Choroid plexus epithelial cell (primary cell): Measurements from ENCODE around the gene FPR1.

Experiments
- DNase-seq: peaks from one replicate; pipeline ENCODE4 v3.0.0-alpha.2; 2010; ENCODE audit warnings: low read depth
- H3K4me3 ChIP-seq: 2 replicates; pipeline ENCODE4 v1.5.1; 2011; ENCODE audit warnings: low read depth, mild to moderate bottlenecking, control low read depth, low read length, moderate library complexity
- CTCF ChIP-seq: conservative IDR thresholded peaks from 2 replicates; pipeline ENCODE4 v1.5.1; 2011; ENCODE audit warnings: low read depth, mild to moderate bottlenecking, control low read depth, inconsistent platforms, low read length, moderate library complexity

The FPR1 gene

DNA sequence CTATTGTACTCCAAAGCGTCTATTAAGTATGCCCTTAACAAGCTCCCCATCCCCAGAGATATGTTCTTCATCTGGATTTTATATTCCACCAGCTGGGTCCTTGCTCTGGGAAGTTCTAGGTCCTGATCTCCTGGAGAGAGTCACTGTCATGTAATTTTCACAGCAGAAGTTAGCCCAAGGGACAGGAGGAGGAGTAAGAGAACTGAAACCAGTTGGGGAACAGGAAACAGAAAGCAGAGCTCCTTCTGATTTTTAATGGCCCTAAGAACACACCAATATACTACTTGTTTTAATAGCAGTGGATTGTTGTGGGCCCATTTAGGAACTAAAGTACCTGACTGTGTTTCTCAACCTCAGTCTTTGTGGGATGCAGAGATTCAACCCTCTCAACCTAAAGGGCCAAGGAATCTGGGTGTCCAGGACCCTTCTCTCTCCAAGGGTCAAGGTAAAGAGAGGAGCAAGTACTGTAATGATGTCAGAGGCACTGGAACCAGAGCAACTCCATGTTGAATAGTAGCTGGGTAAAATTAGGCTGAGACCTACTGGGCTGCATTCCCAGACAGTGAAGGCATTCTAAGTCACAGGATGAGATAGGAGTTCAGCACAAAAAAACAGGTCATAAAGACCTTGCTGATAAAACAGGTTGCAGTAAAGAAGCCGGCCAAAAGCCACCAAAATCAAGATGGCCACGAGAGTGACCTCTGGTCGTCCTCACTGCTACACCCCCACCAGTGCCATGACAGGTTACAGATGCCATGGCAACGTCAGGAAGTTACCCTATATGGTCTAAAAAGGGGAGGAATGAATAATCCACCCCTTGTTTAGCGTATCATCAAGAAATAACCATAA, 35.2 kb upstream of the FPR1 start:
- no peak for DNase-seq
- TF ChIP-seq CTCF, result no peak
- H3K4me3 ChIP-seq, result no peak overlapping the region

- H3K4me3 ChIP-seq, result no peak overlapping the region
- DNase-seq, result peak; percentile 94
- TF ChIP-seq CTCF, result no peak
Observed at GRCh38 chr19:51784922-51785690, 33.4 kb upstream of the FPR1 start.

- TF ChIP-seq CTCF, result no peak
- H3K4me3 ChIP-seq, result no peak overlapping the region
- DNase-seq, result no peak
Observed at GRCh38 chr19:51784109-51784785, 32.6 kb upstream of the FPR1 start.

DNA sequence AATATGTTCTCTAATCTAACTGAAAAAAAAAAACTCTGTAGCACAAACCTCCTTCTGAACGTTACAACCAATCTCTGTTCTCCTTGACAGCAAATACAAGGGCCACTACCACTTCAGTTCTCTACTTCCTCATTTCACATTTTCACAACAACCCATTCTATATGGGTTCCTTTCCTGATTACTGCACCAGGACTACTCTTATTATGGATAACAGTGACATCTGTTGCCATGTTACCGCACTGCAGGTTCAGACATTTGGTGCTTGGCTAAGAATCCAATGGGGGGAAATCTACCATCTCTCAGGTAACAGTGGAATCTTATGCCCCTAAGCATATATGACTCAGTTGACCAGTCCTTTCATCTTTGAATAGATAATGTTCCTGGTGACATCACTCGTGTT, 31.7 kb upstream of the FPR1 start:
- peak; percentile 62 for DNase-seq
- peak; percentile 52 for TF ChIP-seq CTCF
- no peak overlapping the region for H3K4me3 ChIP-seq

GRCh38 chr19:51781999-51782398, 30.3 kb upstream of the FPR1 start:
- no peak for DNase-seq
- no peak for TF ChIP-seq CTCF
- H3K4me3 ChIP-seq, result no peak overlapping the region

- no peak for TF ChIP-seq CTCF
- H3K4me3 ChIP-seq, result no peak overlapping the region
- DNase-seq, result no peak
Observed at GRCh38 chr19:51780270-51780669, 28.6 kb upstream of the FPR1 start.
